K562 (cell line): ENCODE data around the gene DUSP19. TPM values are rescaled to one million over a fixed set of nuclear protein-coding genes. Genes with fewer than 3 reads are reported as not detected.

ENCODE experiments used
- BCL6 ChIP-seq: fragments of 250-450 bp; sonication (Bioruptor Pico); IDR thresholded peaks from 2 replicates; pipeline ENCODE4 v1.4.0; 2020
- CSDE1 ChIP-seq, 2 experiments: fragments of 450-650 bp; IDR thresholded peaks; 2 replicates each; pipeline ENCODE4 v1.6.1; 2016; ENCODE audit warnings: mild to moderate bottlenecking in 1 of 2
- E2F3 ChIP-seq: fragments of 250-450 bp; sonication (Bioruptor Pico); IDR thresholded peaks from 2 replicates; pipeline ENCODE4 v1.4.0; 2020; ENCODE audit warnings: mild to moderate bottlenecking
- EGR1 ChIP-seq: fragments of 450-650 bp; conservative IDR thresholded peaks from 2 replicates; pipeline ENCODE4 v1.6.1; 2017; ENCODE audit warnings: mild to moderate bottlenecking
- GATA2 ChIP-seq: sonication (generic); formaldehyde crosslinking; IDR thresholded peaks from 2 replicates; pipeline ENCODE4 v1.4.0; 2020; ENCODE audit warnings: mild to moderate bottlenecking, missing genetic modification reagents
- HBP1 ChIP-seq: fragments of 450-650 bp; formaldehyde crosslinking; IDR thresholded peaks from 2 replicates; pipeline ENCODE4 v1.4.0; 2022; ENCODE audit warnings: missing genetic modification characterization
- HDAC3 ChIP-seq: fragments of 450-650 bp; IDR thresholded peaks from 2 replicates; pipeline ENCODE4 v1.6.1; 2018; ENCODE audit warnings: borderline replicate concordance, mild to moderate bottlenecking, moderate library complexity; ENCODE audit not compliant: partially characterized antibody
- L3MBTL2 ChIP-seq: fragments of 450-650 bp; IDR thresholded peaks from 2 replicates; pipeline ENCODE4 v1.6.1; 2016; ENCODE audit warnings: mild to moderate bottlenecking, moderate library complexity
- MNT ChIP-seq, 2 experiments: fragments of 450-650 bp; conservative IDR thresholded peaks; 2 replicates each; pipeline ENCODE4 v1.6.1; 2017; ENCODE audit warnings: mild to moderate bottlenecking in 2 of 2, moderate library complexity in 2 of 2
- SIX5 ChIP-seq, 2 experiments: IDR thresholded peaks; 2 replicates each; pipeline ENCODE4 v1.6.1; 2011; ENCODE audit warnings: low read length in 2 of 2, borderline replicate concordance in 1 of 2, low read depth in 1 of 2, mild to moderate bottlenecking in 1 of 2, moderate library complexity in 1 of 2; ENCODE audit not compliant: insufficient read depth in 1 of 2
- TFAP4 ChIP-seq: sonication (generic); formaldehyde crosslinking; IDR thresholded peaks from 2 replicates; pipeline ENCODE4 v1.8.0; 2022; ENCODE audit warnings: missing genetic modification reagents, mild to moderate bottlenecking, moderate library complexity, borderline replicate concordance
- ZNF655 ChIP-seq: fragments of 250-450 bp; sonication (Bioruptor Pico); IDR thresholded peaks from 2 replicates; pipeline ENCODE4 v1.5.0; 2021
- ZSCAN29 ChIP-seq: fragments of 450-650 bp; IDR thresholded peaks from 2 replicates; pipeline ENCODE4 v1.6.1; 2017
- polyA plus RNA-seq, 8 experiments: library from polyadenylated mRNA; depleted of rRNA in 4 of 8; stranded (reverse) in 5 of 8; unstranded in 3 of 8; fragments of >200 nt; fragmentation: Nextera tagmentation in 2 of 8; fragmentation: Illumina TruSeq in 1 of 8; extraction: Ambion mirVana in 2 of 8; extraction: Trizol in 1 of 8; gene quantifications; 2 replicates each; pipeline versions ENCODE4 v1.2.1 to v1.2.3, GENCODE V29; 2011 to 2014; ENCODE audit warnings: inconsistent platforms in 1 of 8, missing spikeins in 1 of 8
- total RNA-seq, 7 experiments: library from RNA; depleted of rRNA in 6 of 7; stranded (reverse); fragments of >200 nt in 6 of 7; fragmentation: Illumina TruSeq in 2 of 7; extraction: Trizol in 2 of 7; gene quantifications; 2 replicates each; pipeline versions ENCODE4 v1.2.1 to v1.2.3, GENCODE V29; 2011 to 2021; ENCODE audit warnings: low replicate concordance in 1 of 7
- TF ChIP-seq, protein P1 (sequence below): fragments of 450-650 bp; IDR thresholded peaks from 2 replicates; pipeline ENCODE4 v1.6.1; 2017; ENCODE audit warnings: antibody characterized with exemption, mild to moderate bottlenecking
- TF ChIP-seq, protein P2 (sequence below): fragments of 450-650 bp; IDR thresholded peaks from 2 replicates; pipeline ENCODE4 v1.6.1; 2016; ENCODE audit warnings: borderline replicate concordance

The DUSP19 gene
- total and polyA plus RNA-seq, 9 of the 15 experiments (the other 6 are each of a cell fraction or from before 2014, with no cell fraction given), result 1.6 to 6.3 (median 3.1) TPM

DNA sequence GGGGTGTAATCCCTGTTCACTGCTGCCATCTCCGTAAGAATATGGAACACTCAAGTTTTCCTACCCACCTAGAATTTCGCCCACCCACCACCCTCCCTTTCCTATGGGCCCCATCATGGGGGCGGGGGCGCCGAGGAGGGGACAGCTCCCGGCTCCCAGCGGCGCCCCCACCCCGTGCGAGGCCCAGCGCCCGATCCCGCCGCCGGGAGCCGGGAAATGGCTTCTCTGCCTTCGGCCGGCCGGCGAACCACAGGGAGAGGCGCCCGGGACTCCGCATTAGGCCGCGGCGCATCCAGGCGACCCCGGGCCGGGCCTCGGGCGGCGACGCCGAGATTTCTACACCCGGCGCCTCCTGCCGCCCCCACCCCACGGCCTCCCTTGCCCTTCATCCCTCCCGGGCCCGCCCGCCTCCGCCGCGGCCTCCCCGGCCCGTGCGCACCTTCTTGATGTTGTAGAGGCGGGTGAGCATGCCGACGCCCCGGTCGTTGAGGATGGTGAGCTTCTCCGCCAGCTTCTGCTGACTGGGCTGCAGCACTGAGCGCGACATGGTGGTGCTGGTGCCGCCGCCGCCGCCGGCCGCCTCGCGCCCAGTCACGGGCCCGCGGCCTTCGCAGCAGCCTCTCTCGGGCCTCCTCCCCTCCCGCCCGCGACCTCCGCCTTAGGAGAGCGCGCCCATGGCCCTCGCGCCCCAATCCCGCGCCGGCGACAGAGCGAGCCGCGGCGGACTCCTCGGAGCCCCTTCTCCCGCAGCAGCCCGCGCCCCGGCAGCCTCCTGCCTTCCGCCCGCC is 40.8 kb upstream of the DUSP19 start (continued):
- TF ChIP-seq, protein P1, sequence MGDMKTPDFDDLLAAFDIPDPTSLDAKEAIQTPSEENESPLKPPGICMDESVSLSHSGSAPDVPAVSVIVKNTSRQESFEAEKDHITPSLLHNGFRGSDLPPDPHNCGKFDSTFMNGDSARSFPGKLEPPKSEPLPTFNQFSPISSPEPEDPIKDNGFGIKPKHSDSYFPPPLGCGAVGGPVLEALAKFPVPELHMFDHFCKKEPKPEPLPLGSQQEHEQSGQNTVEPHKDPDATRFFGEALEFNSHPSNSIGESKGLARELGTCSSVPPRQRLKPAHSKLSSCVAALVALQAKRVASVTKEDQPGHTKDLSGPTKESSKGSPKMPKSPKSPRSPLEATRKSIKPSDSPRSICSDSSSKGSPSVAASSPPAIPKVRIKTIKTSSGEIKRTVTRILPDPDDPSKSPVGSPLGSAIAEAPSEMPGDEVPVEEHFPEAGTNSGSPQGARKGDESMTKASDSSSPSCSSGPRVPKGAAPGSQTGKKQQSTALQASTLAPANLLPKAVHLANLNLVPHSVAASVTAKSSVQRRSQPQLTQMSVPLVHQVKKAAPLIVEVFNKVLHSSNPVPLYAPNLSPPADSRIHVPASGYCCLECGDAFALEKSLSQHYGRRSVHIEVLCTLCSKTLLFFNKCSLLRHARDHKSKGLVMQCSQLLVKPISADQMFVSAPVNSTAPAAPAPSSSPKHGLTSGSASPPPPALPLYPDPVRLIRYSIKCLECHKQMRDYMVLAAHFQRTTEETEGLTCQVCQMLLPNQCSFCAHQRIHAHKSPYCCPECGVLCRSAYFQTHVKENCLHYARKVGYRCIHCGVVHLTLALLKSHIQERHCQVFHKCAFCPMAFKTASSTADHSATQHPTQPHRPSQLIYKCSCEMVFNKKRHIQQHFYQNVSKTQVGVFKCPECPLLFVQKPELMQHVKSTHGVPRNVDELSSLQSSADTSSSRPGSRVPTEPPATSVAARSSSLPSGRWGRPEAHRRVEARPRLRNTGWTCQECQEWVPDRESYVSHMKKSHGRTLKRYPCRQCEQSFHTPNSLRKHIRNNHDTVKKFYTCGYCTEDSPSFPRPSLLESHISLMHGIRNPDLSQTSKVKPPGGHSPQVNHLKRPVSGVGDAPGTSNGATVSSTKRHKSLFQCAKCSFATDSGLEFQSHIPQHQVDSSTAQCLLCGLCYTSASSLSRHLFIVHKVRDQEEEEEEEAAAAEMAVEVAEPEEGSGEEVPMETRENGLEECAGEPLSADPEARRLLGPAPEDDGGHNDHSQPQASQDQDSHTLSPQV, result no peak
- TF ChIP-seq EGR1 (no peak; the same call in 1 of the 2 replicates), GATA2 (CRISPR knock-in tag) (no peak), HDAC3 (no peak), ZNF655 (CRISPR knock-in tag) (no peak), SIX5 (IDR thresholded peaks at IDR 0.05; ENCODE audit: borderline replicate concordance in 1 of 2, insufficient read depth in 1 of 2, low read depth in 1 of 2, low read length in 2 of 2) (no peak), L3MBTL2 (no peak), MNT (conservative IDR thresholded peaks at IDR 0.05) (no peak), E2F3 (CRISPR knock-in tag) (no peak), CSDE1 (IDR thresholded peaks at IDR 0.05) (no peak; a peak in 1 of 4 replicates), ZSCAN29 (no peak), HBP1 (no peak), BCL6 (no peak), TFAP4 (CRISPR knock-in tag) (0 out of 2 replicates have a peak, but pooled peaks have one; percentile 9)
- TF ChIP-seq, protein P2, sequence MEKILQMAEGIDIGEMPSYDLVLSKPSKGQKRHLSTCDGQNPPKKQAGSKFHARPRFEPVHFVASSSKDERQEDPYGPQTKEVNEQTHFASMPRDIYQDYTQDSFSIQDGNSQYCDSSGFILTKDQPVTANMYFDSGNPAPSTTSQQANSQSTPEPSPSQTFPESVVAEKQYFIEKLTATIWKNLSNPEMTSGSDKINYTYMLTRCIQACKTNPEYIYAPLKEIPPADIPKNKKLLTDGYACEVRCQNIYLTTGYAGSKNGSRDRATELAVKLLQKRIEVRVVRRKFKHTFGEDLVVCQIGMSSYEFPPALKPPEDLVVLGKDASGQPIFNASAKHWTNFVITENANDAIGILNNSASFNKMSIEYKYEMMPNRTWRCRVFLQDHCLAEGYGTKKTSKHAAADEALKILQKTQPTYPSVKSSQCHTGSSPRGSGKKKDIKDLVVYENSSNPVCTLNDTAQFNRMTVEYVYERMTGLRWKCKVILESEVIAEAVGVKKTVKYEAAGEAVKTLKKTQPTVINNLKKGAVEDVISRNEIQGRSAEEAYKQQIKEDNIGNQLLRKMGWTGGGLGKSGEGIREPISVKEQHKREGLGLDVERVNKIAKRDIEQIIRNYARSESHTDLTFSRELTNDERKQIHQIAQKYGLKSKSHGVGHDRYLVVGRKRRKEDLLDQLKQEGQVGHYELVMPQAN, result no peak
